SK-N-MC (cell line): ENCODE data around the gene ABCG1.

ENCODE experiments used
- EZH2 ChIP-seq: fragments of 200-600 bp; sonication (generic); IDR thresholded peaks from one replicate; pipeline ENCODE4 v1.6.1; 2017; ENCODE audit warnings: antibody characterized with exemption
- POLR2AphosphoS5 ChIP-seq: IDR thresholded peaks from 2 replicates; pipeline ENCODE4 v1.6.1; 2012; ENCODE audit warnings: mild to moderate bottlenecking, low read depth, low read length, borderline replicate concordance

DNA sequence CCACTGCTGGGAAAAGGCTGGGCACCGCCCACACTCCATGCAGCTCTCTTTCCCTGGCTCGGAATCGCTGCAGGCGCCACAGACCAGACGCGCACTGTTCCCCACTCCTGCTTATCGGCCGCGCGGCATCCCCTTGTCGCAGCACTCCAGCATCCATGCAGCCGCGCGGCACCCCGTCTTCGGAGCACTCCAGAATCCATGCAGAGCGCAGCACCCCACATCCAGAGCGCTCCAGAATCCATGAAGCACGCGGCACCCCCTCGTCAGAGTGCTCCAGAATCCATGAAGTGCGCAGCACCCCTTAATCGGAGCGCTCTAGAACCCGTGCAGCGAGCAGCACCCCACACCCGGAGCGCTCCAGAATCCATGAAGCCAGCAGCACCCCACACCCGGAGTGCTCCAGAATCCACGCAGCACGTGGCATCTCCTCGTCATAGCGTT lies 86.8 kb downstream of the ABCG1 start:
- TF ChIP-seq EZH2: no peak
- no peak for TF ChIP-seq POLR2AphosphoS5
